Measurements from ENCODE around the gene DRC7.

- TF ChIP-seq CTCF (IDR thresholded peaks at IDR 0.05) (peak in 1 of 6 experiments; percentile 8), POLR2A (IDR thresholded peaks at IDR 0.05) (no peak)
Observed at GRCh38 chr16:57667526-57668262, 26.9 kb upstream of the DRC7 start.

Data from esophagus squamous epithelium (tissue), 4 donors.